PC-9 (cell line): ENCODE data around the gene SLC24A5.

ENCODE experiments used
- CTCF ChIP-seq: fragments of 200-600 bp; sonication (generic); conservative IDR thresholded peaks from 2 replicates; pipeline ENCODE4 v1.6.1; 2017; ENCODE audit warnings: mixed run types, antibody characterized with exemption, mild to moderate bottlenecking, moderate library complexity
- EZH2 ChIP-seq: fragments of 200-600 bp; sonication (generic); IDR thresholded peaks from 2 replicates; pipeline ENCODE4 v1.8.0; 2017; ENCODE audit warnings: antibody characterized with exemption, low read depth

GRCh38 chr15:48175126-48175525 is 54.3 kb downstream of the SLC24A5 start:
- no peak for TF ChIP-seq CTCF
- TF ChIP-seq EZH2 = no peak
